Measurements from ENCODE around the gene TBX15.

Gene TBX15

DNA sequence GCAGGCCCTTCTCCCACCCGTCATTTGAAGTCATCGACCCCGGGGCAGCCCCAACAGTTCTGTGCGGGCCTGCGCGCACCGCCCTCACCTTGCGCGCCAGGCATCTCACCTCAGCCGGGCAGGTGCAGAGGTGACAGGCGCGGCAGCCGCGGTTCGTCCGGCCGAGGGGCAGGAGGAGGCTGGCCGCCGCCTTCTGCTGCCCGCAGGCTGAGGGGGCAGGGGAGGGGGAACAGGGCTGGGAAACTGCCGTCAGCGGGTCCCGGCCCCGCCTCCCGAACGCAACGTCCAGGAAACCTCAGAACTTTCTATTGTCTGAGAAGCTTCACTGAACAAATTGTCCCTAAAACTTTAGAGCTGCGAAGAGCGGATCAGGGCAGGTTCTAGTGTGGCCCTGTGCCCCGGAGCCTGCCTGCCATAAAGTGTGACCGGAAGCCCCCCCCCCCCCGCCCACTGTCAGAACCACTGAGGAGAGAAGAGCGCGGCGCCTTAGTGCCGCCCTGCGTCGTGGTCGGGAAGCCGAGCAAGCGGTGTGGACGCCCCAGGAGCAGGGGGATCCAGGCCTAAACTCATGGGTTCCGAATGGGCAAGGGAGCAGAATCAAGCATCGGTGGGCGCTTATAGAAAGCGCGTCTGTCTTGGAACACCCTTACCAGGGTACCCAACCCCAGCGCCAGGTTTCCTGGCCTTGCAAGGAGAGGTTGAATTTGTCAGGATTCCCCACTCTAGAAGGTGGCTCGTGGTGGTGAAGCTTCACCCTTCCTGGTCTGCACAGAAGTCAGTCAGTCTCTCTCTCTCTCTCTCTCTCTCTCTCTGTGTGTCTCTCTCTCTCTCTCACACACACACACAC is 13.3 kb upstream of the TBX15 start:
- no peak for DNase-seq

DNA sequence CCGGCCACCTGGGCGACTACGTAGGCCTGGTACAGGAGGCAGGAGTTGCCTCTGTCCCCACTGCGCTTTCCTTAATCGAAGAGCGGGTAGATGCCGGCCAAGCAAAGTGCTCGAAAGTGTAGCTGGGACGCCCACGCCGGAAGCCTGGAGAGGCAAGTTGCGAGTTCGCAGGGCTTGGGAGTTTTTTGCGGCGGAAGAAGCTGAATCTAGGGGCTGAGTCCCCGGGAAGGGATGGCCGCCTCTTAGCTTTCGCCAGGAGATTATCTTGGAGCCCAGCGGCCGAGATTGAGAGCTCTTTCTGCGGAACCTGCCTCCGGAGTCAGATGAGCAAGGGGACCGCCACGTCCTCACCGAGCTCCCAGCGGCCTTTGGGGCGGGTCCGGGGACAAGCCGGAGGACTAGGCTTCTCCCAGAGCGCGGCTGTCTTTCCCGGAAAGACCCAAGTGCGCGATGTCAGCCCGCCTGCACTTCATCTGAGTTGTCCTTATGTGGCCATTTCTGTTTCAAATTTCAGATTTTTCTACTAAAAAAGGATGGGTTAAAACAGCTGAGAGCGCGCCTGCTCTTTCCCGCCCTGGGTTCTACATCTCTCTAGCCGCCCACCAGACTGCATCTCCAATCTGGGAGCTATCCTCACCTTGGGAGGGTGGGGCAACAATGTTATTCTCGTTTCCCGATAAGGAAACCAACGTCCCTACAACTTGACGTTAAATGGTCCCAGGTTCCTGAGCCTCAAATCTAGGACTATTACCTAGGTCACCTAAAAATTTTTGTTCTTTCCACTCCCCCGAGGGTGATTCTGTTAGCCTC is 12.4 kb upstream of the TBX15 start:
- DNase-seq = no peak

DNA sequence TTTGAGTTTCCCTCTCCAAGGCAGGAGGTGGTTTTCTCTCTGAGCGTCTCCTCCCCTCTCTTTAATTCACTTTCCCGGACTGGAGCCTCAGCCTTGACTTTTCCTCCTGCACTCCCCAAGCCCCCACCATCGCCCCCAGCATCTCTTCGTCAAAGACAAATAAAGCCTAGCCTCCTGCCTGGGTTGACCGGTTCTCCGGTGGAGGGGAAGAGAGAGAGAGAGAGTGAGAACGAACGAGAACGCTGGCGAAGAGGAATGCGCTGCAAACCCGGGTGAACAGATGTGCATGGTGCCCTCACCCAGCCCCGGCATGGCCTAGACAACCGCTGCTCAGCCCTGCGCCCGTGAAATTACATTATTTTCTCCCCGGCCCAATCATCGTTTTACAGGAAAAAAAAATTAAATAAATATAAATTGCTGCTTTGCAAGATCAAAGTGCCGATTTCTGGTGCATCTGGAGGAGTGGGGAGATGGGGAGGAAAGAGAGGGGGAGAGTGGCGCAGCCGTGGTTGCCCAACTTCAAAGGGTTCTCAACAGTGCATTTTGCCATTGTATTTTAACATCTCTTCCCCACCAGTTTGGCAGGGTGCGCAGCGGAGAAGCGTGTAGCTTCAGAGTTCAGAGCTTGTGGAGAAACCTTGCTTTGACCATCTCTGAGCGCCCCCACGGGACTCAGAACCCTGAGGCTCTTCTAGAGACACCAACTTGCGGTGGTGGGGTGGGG is 11.4 kb upstream of the TBX15 start:
- no peak for DNase-seq

DNA sequence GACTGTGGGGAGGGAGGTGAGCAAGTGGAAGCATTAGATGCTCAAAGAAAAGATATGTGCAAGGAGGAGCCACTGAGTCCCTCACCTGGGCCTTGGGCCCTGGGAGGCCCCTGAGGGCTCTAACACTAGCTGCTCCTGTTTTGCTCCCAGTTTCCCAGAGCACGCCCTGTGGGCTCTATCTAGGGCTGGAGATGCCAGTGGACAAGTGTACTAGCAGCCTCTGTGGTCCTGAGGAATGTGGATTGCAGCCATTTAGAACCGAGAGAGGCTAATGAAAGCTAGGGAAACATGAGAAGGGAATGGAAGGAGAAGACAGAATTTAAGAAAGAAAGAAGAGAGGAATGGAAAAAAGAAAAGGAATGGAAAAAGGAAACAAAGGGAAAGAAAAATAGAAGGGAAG is 10.0 kb upstream of the TBX15 start:
- no peak for DNase-seq

DNA sequence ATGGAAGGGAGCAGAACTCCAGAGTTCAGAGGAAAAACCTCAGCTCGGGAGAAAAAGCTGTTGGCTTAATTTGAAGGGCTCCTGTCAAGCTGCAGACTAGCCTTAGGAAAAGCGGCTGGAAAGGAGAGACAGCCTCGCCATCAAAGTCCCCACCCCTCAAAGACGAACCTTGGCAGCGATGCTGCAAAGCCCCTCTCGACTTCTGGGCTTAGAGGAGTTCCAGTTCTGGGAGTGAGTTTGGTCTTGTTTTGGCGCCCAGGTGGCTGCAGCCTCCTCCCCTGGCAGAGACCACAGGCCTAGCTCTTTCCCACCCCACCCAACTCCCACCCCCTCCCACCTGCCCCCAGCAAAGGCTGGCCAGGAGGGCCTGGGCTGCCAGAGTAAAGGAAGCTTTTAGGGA is 9.1 kb upstream of the TBX15 start:
- DNase-seq = no peak

DNA sequence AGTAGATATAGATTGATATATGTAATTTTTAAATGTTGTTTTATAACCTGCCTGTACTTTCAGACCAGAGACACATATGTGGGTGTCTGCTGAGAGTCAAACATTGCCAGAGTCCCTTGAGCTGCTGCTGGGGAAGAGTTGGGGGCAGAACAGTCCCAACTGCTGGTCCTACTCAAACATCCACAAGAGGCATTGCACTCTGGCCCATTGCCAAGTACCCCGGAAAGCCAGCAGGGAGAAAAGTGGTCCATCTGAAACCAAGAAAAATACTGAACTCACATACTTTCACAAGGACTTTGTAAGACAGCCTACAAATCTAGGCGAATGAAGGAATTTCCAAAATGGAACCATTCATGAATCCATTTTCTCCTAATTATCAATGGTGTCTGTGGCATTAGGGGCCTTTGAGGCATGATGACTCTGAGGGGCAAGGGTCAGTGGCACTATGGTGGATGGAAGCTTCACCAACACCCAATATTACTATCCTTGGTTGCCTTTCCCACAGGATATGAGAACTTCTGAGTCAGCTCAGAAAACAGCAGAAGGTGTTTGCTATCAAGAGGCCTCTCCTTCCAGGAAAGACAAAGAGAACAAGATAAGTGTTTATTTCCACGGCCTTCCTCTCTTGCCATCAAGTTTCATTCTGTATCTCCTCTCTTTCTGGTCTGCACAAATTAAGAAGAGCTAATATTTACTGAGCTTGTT is 7.3 kb upstream of the TBX15 start:
- no peak for DNase-seq

DNA sequence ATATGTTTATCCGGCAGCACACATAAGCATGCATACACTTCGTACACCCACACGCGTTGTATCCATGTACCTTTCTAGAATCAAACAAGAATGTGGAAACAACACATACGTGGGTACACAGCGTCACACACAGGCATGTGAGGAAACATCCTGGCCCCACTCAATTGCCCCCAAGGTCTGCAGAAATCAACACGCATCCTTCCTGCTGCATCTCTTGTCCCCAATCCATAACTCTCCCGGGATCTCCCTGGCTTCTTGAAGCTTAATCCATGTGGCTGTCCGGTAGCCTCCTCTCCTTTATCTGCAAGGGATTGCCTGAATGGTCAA is 5.5 kb upstream of the TBX15 start:
- no peak for DNase-seq

DNA sequence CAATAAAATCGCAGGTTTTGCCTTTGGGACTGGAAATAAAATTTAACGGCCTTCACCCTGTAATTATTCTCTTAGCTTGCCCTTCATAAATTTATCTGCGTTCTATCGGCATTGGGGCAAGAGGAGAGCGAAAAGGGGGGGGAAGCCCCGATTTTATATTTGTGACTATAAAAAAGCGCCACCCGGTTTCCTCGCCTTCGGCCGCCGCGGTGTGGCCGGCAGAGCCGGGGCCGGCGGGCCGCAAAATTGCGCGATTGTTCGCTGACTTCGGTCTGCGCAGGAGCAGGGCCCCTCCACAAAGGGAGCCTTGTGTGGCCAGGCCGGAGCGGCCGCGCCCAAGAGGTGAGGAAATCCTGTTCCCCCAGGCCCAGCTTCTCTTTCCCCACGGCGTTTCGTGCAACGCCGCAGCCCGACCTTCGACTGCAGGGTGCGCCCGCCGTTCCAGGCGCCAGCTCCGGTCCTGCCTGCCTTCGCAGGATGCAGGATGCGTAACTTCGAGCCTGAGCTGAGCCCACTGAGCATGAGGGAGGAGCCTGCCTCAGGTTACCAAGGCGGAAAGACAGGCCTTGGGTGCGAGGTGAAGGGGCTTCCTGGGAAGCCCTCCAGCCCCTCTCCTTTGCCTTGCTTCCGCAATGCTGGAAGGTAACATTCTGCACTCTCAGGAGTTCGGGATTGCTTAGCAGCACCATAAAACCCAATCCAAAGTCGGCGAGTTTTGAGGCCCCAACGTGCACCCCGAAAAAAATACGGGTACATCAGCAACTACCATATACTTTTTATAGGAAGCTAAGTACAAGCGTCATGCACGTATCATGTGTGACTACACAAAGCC is 4.9 kb upstream of the TBX15 start:
- no peak for DNase-seq

DNA sequence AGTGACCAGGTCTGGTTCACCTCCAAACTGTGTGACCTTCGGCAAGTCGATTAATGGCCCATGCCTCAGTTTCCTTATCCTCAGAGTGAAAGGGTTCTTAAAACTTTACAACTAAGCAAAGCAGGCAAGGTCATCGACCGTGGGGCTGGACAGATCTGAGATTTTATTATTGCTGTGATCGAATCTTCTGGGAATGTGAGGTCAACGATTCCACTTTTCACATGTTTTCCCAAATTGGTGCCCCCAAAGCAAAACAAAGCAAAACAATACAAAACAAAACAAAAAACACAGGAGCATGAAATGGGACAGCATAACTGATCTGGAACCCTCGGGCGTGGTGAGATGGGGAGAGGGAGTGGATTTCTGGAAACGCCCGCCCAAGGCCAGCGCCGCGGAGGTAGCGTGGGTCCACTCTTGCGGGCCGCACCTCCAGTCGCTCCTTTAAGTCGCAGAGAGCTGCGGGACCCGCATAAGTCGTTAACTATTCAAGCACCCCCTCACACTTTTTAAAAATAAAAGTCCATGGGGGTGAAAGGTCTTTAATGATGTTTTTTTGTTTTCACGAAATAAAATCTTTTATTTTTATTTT is 4.2 kb upstream of the TBX15 start:
- no peak for DNase-seq

DNA sequence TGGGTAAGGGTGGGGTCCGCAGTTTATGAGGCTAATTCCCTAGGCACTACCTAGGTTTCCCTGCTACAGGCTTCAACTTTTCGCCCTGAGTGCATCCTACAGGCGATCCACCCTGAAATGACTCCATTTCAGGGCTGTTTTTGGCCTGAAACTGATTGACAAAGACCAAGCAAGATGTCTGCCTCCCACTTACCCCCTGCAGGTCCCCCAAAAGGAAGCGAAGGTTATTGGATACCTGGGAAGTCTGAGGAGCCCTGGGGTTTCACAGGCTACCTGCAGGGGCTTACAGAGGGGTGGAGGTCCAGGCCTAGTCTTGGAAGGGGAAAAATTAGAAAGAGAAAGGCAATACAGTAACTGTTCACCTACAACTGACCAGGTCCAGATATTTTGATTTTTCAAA is 3.3 kb upstream of the TBX15 start:
- no peak for DNase-seq

DNA sequence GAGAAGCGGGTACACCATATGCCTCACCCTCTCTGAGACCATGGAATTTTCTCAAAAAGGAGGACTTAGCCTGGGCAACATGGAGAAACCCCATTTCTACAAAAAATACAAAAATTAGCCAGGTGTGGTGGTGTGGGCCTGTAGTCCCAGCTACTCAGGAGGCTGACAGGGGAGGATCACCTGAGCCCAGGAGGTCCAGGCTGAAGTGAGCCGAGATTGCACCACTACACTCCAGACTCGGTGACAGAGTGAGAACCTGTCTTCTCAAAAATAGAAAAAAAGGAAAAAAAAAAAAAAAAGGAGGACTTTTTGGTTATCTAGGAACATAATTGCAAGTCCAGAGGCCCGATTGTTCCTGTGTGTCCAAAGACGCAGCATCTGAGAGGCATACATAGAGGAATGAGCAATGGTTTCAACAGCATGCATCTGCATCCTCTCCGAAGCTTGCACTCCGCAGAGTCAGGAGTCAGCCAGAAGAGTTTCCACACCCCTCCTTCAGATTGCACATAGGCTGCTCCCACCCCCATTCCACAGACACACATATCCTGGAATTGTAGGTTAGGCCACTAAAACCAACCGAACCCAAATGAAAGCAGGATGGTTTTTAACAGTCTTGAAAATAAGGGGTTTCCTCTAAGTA is 2.5 kb upstream of the TBX15 start:
- DNase-seq = no peak

DNA sequence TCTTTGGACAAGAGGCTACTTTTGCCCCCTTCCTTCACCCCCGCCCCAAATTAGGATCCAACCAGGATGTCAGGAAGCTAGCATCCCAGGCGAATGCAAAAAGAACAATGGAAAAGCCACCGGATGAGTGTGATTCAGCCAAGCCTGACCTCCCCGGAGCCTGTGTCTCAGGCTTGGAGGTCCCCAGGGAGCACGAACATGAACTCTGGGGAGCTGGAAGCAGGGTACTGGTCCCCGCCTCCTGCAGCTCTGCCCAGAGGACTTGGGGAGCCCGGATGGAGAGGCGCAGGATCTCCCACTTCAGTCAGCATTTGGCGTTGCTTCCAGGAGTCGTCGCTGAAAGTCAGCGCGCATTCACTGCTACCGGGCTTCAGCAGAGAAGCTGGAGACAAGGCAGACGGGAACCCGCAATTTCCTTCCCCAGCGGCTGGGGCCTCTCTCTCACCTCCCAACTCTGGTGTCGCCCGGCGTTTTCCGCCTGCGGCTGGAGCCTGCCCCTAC is 1.8 kb upstream of the TBX15 start:
- DNase-seq = no peak

DNA sequence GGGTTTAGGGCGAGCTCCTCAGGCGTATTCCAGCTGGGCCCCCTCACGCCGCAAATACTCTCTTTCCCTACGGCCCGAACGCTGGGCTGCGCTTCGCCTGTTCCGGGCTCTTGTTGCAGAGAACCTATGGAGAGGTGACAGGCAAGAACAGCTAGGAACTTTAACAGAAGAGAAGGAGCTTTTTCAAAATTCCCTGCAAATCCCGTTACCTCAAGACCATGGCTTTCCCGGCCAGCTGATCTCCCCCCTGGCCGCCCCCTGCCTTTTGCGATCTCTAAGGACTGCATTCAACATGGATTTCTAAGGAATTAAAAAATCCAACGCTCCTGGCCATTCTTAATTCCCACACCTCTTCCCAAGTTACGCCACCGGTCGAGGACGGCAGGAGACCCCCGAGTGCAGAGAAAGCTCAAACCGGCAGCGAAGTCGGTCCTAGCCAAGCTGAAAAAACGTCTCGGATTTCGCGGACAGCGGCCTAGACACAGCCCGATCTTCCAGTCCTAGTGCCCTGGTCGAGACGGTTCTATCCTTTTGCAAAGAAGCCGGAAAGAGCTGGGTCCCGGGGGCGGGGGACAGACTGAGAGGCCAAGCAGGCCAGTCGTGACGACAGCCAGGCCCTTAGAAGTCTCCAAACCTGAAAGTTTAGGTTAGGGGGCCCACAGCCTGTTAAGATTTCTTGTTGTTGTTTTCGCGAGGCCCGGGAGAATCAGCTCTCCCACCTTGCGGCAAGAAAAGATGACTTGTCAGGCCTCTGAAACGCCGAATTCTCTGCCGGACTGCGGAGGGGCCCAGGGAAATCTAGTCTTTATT is 1.1 kb upstream of the TBX15 start:
- no peak for DNase-seq

DNA sequence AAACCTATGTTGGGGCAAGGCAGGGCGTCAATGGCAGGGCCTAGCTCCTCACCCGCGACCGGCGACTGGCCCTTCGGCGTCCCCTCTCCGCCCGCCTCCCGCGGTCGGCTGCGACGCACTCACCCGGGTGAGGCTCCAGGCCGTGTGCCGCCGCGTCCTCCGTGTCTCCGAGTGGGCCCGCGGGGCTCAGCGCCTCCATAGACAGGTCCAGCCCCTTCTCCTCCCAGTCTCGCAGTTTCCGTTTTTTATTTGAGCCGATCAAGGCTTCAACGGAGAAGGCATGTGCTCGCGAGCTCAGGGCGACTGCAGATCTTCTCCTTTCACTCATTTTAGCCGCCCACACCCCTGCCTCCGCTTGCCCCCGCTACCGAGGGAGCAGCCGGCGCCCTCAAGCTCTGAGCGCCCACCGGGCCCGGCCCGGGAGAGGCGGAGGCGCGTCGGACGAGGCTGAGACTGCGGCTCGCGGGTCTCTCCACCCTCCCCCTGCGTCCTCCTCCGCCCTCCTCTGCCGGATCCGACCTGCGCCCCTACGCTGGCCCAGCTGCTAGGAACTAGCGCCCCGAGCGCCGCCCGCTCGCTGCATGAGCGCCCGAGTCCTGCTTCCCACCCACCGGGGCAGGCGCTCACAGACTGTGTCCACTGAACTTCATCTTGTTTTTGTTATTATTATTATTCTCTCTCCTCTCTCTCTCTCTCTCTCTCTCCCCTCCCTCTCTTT is 516 bp downstream of the TBX15 start:
- DNase-seq = no peak

DNA sequence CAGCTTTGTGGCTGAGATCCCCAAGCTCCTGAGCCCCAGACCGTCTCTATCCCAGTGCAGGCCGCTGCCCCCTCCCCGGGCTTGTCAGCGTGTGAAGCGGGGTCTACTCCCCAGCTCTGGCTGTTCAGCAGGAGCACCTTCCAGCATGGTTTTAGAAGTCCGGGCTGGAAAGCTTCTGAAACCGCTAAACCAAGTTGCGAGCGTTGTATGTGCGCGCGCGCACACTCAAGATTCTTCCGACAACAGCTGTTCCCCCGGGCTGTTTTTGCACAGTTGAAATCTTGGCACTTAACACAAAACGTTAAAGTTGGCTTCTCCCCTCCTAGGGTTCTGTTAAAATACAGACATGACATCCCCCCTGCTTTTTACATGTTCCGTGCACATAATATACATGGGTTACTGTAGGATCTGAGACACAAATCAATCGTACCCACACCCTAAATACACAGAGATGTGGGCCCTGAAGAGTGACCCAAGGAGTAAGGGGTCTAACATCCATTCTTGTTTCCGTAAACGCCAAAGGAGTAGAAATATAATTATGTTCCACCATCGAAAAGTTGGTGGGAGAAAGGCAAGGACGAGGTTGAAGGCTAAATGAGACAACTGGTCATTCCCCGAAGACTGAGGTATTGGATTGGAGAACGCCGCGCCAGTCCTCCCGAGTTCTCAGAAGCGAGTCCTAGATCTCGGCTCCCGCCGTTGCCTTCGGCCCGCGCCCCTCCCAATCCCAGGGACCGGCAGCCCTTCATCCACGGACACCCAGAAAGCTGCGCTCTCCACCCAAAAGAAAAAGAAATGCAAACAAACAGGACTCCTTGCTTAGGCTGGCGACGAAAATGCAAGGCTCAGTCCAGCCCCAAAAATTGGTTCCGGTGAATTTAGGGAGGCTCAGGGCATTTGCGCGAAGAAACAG is 1.3 kb downstream of the TBX15 start:
- DNase-seq = no peak

DNA sequence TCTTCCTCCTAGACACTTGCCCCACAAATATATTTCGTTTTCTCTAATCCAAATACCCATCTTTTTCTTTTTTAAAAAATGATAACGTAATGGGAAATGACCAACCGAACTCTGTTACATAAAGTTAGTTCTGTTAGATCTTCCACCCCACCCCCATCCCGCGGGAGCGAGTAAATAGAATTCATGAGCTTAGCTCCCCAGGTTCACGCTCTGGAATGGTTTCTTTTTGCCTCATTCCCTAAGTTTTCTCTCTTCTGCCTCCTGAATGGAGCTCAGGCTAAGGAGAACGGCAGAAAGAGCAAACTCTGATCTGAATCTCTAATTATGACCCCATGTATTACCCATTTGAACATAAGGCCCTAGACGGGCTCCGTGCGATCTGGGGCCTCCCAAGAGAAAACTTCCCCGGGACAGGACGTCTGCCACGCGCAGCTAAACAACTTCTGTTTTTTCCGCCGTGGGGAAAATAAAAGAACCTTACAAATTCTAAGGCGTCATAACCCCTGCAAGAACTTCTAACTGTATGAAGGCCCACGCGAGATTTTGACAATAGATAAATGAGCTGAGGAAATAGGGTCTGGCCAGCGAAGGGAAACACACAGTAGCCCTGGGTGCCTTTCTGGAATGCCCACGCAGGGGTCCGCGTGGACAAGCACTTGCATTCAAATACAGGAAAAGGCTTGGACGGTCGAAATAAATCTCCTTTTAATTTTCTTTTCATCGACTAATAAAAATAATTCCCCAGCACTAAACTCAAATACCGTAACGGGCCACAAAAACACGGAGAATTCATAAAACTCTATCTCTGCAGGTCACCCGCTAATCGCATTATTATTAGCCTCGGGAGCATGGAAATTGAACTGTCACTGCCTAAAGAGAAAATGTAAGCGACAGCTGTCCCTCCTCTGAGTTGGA is 2.2 kb downstream of the TBX15 start:
- no peak for DNase-seq
